BE2C (cell line): ENCODE data around the gene PDX1.
"Not testable (repeated sequence)": the region's sequence is repeated elsewhere in the genome, so short reads cannot be mapped to it uniquely, and the experiment has no call there.

Experiments used
- DNase-seq: peaks from one replicate; pipeline ENCODE4 v3.0.0-alpha.2; 2020
- H3K27me3 ChIP-seq: fragments of 250-450 bp; sonication (Bioruptor Pico); 2 replicates; pipeline ENCODE4 v1.5.1; 2020; ENCODE audit warnings: mild to moderate bottlenecking
- H3K36me3 ChIP-seq: fragments of 250-450 bp; sonication (Bioruptor Pico); 2 replicates; pipeline ENCODE4 v1.5.1; 2020; ENCODE audit warnings: mild to moderate bottlenecking
- H3K4me1 ChIP-seq: fragments of 250-450 bp; sonication (Bioruptor Pico); 2 replicates; pipeline ENCODE4 v1.5.1; 2020
- H3K4me3 ChIP-seq: 2 replicates; pipeline ENCODE4 v1.5.1; 2011; ENCODE audit warnings: low read depth, low read length
- H3K9me3 ChIP-seq: fragments of 250-450 bp; sonication (Bioruptor Pico); 2 replicates; pipeline ENCODE4 v1.5.1; 2020
- CTCF ChIP-seq: IDR thresholded peaks from 2 replicates; pipeline ENCODE4 v1.5.1; 2012; ENCODE audit warnings: mild to moderate bottlenecking, low read depth, low read length

Gene PDX1

DNA sequence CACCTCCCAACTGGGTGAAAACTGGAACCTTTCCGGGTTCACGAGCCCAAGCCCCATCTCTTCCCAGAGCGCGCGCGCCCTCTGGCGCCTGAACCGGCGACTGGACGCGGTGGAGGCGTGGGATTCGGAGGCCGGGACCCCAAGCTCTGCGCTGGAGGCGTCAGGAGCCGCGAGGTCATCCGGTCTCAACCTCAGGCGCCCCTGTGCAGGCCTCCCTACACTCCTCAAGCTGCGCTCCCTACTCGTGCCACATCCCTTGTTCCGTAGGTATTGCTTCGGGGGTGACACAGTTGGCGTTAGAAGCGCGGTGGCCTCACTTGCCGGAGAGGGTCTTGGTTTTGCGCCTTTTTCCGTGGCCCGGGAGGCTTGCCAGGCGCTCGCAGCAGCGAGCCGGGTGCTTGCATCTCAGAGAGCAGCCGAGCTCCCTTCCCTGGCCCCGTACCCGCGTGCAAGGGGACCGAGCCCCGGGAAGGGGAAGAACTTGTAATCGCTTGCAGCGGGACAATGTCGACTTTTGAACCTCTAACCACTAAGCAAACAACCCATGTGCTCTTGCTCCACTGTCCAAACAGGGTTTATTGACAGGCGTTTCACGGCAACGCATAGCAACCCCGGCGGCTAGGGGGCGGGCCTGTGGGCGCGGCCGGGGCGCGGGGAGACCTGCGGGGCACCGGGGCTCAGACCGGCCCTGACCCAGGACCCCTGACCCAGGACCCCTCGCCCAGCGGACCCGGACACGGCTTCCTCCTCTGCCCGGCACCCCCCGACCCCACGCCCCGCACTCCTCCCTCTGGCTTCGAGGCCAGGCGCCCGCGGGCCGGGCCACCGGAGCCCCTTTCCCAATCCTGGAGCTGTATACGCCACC is 40.8 kb downstream of the PDX1 start:
- Histone ChIP-seq H3K9me3 (no peaks in the 10 kb centered on the region), H3K4me1 (no peaks in the 10 kb centered on the region), H3K36me3 (no peaks in the 10 kb centered on the region), H3K4me3 (no peak overlapping the region), H3K27me3 (peaks cover 96% of the 10 kb centered on the region)
- no peak for DNase-seq
- peak; percentile 40 for TF ChIP-seq CTCF

DNA sequence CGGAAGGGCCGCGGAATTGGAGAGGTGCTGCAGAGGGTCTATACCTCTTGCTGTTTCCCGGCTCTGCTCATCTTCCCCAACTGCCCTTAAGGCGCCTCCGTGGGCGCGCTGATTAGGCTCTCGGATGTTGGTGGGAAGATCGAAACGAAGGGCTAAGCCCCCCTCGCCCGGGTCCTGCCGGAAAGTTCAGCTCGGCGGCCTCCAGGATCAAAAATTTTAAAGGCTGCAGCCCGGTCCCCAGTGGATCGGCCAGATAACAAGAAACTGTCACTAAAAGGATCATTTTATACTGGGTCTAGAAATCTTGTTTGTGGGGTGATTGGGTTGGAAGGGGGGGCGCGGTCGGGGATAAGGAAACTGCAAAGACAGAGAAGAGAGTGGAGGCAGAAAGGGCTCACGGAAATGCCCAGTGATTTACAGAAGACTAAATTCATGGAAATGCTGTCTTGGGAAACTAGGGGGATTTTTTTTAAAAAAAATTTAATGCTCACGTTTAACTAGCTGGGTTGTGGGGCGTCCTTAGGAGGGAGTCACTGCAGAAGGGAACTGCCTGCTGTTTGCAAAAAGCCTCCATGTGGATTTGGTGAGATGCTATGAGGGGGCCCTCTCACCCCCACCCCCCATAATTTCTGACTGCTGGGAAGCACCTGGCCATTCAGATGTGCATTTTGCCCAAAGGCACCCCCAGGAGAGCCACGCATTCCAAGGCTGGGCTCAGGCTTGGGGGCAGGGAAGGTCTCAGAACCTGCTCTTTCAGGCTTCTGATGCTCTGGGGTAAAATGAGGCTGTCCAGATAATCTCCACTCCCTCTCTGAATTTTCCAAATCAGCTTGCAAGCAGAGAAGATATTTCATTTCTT is 41.7 kb downstream of the PDX1 start:
- Histone ChIP-seq H3K27me3 (peaks cover 96% of the 10 kb centered on the region), H3K4me3 (no peak overlapping the region), H3K4me1 (no peaks in the 10 kb centered on the region), H3K9me3 (no peaks in the 10 kb centered on the region), H3K36me3 (no peaks in the 10 kb centered on the region)
- no peak for DNase-seq
- no peak for TF ChIP-seq CTCF

- no peak for TF ChIP-seq CTCF
- no peaks in the 10 kb centered on the region for H3K4me1 ChIP-seq
- no peaks in the 10 kb centered on the region for H3K36me3 ChIP-seq
- no peak for DNase-seq
- H3K4me3 ChIP-seq, result no peak overlapping the region
- H3K27me3 ChIP-seq, result peaks cover 98% of the 10 kb centered on the region
- no peaks in the 10 kb centered on the region for H3K9me3 ChIP-seq
Observed at GRCh38 chr13:27962128-27962841, 42.5 kb downstream of the PDX1 start.

DNA sequence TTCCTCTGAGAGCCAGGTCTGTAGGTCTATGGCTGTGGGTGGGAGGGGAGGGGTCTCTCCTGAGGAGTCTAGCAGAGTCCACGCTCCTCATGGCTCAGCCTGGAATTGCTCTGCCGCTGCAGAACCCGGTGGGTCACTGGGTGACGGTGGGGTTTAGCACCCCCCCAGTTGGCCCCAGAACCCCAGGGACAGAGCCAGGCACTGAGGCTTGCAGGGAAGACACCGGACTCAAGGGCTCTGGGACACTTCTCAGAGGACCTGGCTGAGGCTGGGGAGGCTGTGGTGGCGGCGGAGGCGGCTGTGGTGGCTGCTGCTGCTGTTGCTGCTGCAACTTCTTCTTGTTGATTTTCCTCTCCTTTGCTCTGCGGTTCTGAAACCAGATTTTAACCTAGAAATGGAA is 43.2 kb downstream of the PDX1 start:
- DNase-seq, result no peak
- H3K27me3 ChIP-seq, result peaks cover 98% of the 10 kb centered on the region
- TF ChIP-seq CTCF, result no peak
- H3K4me3 ChIP-seq, result no peak overlapping the region
- H3K4me1 ChIP-seq, result no peaks in the 10 kb centered on the region
- H3K36me3 ChIP-seq, result no peaks in the 10 kb centered on the region
- H3K9me3 ChIP-seq, result no peaks in the 10 kb centered on the region

GRCh38 chr13:27963491-27963890 is 43.7 kb downstream of the PDX1 start:
- Histone ChIP-seq H3K4me1 (no peaks in the 10 kb centered on the region), H3K36me3 (no peaks in the 10 kb centered on the region), H3K9me3 (no peaks in the 10 kb centered on the region), H3K4me3 (no peak overlapping the region), H3K27me3 (peaks cover 98% of the 10 kb centered on the region)
- no peak for DNase-seq
- no peak for TF ChIP-seq CTCF

GRCh38 chr13:27964206-27964605 is 44.4 kb downstream of the PDX1 start:
- H3K4me1 ChIP-seq, H3K9me3 ChIP-seq, DNase-seq, H3K4me3 ChIP-seq, H3K36me3 ChIP-seq: not testable (repeated sequence)
- peaks cover 98% of the 10 kb centered on the region for H3K27me3 ChIP-seq
